GM23338 (cell line): ENCODE measurements around the gene MAN2B2. TPM values are rescaled to one million over a fixed set of nuclear protein-coding genes. Genes with fewer than 3 reads are reported as not detected.
A peak's percentile ranks its signal among the peaks of the same experiment; 100 is the strongest.

ENCODE experiments used
- ATAC-seq: fragments of 200-7000 bp; cut with Tn5 transposase; 3 replicates; pipeline ENCODE4 v1.9.1; 2020
- DNase-seq: peaks from one replicate; pipeline ENCODE4 v3.0.0-alpha.2; 2015; ENCODE audit warnings: low spot score
- H2AFZ ChIP-seq: fragments of 200-600 bp; sonication (generic); 2 replicates; pipeline ENCODE4 v1.8.0; 2016; ENCODE audit warnings: antibody characterized with exemption, mild to moderate bottlenecking, moderate library complexity
- H3F3A ChIP-seq: fragments of 200-600 bp; sonication (generic); replicated peaks from 2 replicates; pipeline ENCODE4 v1.8.0; 2017; ENCODE audit warnings: antibody characterized with exemption, mixed run types, low read depth
- H3K27ac ChIP-seq: fragments of 200-600 bp; sonication (generic); 2 replicates; pipeline ENCODE4 v1.6.1; 2016; ENCODE audit warnings: low read depth
- H3K27me3 ChIP-seq: fragments of 200-600 bp; sonication (generic); 2 replicates; pipeline ENCODE4 v1.8.0; 2016; ENCODE audit warnings: mild to moderate bottlenecking, mixed run types, moderate library complexity; ENCODE audit not compliant: insufficient read depth
- H3K36me3 ChIP-seq: fragments of 200-600 bp; sonication (generic); 2 replicates; pipeline ENCODE4 v1.8.0; 2016; ENCODE audit warnings: mild to moderate bottlenecking; ENCODE audit not compliant: insufficient read depth
- H3K4me1 ChIP-seq: fragments of 200-600 bp; sonication (generic); 2 replicates; pipeline ENCODE4 v1.8.0; 2016; ENCODE audit warnings: mild to moderate bottlenecking, moderate library complexity; ENCODE audit not compliant: insufficient read depth
- H3K4me2 ChIP-seq: fragments of 200-600 bp; sonication (generic); 2 replicates; pipeline ENCODE4 v1.7.1; 2017; ENCODE audit warnings: mixed run types
- H3K4me3 ChIP-seq: fragments of 200-600 bp; sonication (generic); 2 replicates; pipeline ENCODE4 v1.6.1; 2016; ENCODE audit warnings: mixed run types
- H3K79me2 ChIP-seq: fragments of 200-600 bp; sonication (generic); replicated peaks from 2 replicates; pipeline ENCODE4 v1.8.0; 2017; ENCODE audit warnings: mild to moderate bottlenecking; ENCODE audit not compliant: insufficient read depth
- H3K9me2 ChIP-seq: fragments of 200-600 bp; sonication (generic); 2 replicates; pipeline ENCODE4 v1.8.0; 2017; ENCODE audit not compliant: insufficient read depth
- H4K20me1 ChIP-seq: fragments of 200-600 bp; sonication (generic); replicated peaks from 2 replicates; pipeline ENCODE4 v1.8.0; 2017; ENCODE audit warnings: mild to moderate bottlenecking; ENCODE audit not compliant: insufficient read depth
- H3K27ac Mint-ChIP-seq: 2 replicates; pipeline ENCODE4 v1.8.0; 2020; ENCODE audit warnings: inconsistent platforms, mild to moderate bottlenecking, moderate library complexity, mixed read lengths
- H3K27me3 Mint-ChIP-seq: 3 replicates; pipeline ENCODE4 v1.8.0; 2022; ENCODE audit warnings: low read depth, mild to moderate bottlenecking, moderate library complexity, mixed read lengths, inconsistent platforms; ENCODE audit not compliant: insufficient read depth, poor library complexity
- H3K36me3 Mint-ChIP-seq: 3 replicates; pipeline ENCODE4 v1.8.0; 2021; ENCODE audit warnings: low read depth, mild to moderate bottlenecking, inconsistent platforms, moderate library complexity, mixed read lengths
- H3K4me1 Mint-ChIP-seq: 3 replicates; pipeline ENCODE4 v1.8.0; 2020; ENCODE audit warnings: mild to moderate bottlenecking, inconsistent platforms, mixed read lengths
- H3K4me3 Mint-ChIP-seq: 3 replicates; pipeline ENCODE4 v1.8.0; 2021; ENCODE audit warnings: moderate library complexity, mild to moderate bottlenecking, inconsistent platforms, mixed read lengths
- H3K9me3 Mint-ChIP-seq: 3 replicates; pipeline ENCODE4 v1.8.0; 2020; ENCODE audit warnings: moderate library complexity, mild to moderate bottlenecking, inconsistent platforms, mixed read lengths
- CREB1 ChIP-seq: fragments of 250-450 bp; sonication (Bioruptor Pico); IDR thresholded peaks from 2 replicates; pipeline ENCODE4 v1.5.0; 2020; ENCODE audit warnings: low read depth, mild to moderate bottlenecking, moderate library complexity
- EZH2 ChIP-seq: fragments of 200-600 bp; sonication (generic); IDR thresholded peaks from one replicate; pipeline ENCODE4 v1.8.0; 2017; ENCODE audit warnings: antibody characterized with exemption, mild to moderate bottlenecking, low read depth; ENCODE audit not compliant: unreplicated experiment
- ZNF114 ChIP-seq: fragments of 250-450 bp; sonication (Bioruptor Pico); IDR thresholded peaks from 2 replicates; pipeline ENCODE4 v1.5.0; 2020; ENCODE audit warnings: mild to moderate bottlenecking, moderate library complexity
- polyA plus RNA-seq: library from polyadenylated mRNA; unstranded; fragments of >200 nt; fragmentation: Nextera tagmentation; extraction: Ambion mirVana; gene quantifications from 2 replicates; pipeline ENCODE4 v1.2.1, GENCODE V29; 2016
- total RNA-seq: library from RNA; depleted of rRNA; stranded (reverse); fragments of >200 nt; shearing (Covaris generic); gene quantifications from 2 replicates; pipeline ENCODE4 v1.2.3, GENCODE V29; 2014
- TF ChIP-seq, protein P1 (sequence below): fragments of 250-450 bp; sonication (Bioruptor Pico); IDR thresholded peaks from 2 replicates; pipeline ENCODE4 v1.5.0; 2020; ENCODE audit warnings: mild to moderate bottlenecking, moderate library complexity
- TF ChIP-seq, protein P2 (sequence below): IDR thresholded peaks from 2 replicates; pipeline ENCODE4 v1.6.1; 2016; ENCODE audit warnings: antibody characterized with exemption

The MAN2B2 gene
- total and polyA plus RNA-seq, 2 experiments from 2014 or later, result 1.6 to 6.9 TPM

DNA sequence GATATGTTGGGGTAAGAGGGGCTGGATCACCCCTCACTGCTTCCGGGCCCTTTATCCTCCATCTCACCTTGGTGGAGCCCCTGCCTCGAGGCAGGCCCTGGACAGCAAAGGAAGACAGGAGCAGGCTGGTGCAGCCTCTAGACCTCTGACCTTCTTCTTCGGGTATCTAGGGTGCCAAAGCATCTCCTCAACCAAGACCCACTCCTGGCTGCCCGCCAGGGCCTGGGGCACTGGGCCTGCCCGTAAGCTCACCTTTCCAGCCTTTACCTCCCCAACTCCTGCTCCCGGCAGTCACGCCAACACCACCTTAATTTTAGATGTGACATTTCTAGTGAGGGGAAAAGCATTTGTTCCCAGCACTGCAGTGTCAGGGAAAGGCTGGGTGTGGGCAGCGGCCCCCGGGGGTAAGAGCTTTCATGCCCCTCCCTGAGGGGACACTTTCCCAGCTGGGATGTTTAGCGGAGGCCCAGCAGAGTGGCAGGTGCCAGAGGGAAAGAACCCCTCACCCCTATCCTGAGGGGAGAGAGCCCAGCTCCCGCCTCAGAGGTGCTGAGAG, 6.7 kb downstream of the MAN2B2 start (continued):
- TF ChIP-seq, protein P1, sequence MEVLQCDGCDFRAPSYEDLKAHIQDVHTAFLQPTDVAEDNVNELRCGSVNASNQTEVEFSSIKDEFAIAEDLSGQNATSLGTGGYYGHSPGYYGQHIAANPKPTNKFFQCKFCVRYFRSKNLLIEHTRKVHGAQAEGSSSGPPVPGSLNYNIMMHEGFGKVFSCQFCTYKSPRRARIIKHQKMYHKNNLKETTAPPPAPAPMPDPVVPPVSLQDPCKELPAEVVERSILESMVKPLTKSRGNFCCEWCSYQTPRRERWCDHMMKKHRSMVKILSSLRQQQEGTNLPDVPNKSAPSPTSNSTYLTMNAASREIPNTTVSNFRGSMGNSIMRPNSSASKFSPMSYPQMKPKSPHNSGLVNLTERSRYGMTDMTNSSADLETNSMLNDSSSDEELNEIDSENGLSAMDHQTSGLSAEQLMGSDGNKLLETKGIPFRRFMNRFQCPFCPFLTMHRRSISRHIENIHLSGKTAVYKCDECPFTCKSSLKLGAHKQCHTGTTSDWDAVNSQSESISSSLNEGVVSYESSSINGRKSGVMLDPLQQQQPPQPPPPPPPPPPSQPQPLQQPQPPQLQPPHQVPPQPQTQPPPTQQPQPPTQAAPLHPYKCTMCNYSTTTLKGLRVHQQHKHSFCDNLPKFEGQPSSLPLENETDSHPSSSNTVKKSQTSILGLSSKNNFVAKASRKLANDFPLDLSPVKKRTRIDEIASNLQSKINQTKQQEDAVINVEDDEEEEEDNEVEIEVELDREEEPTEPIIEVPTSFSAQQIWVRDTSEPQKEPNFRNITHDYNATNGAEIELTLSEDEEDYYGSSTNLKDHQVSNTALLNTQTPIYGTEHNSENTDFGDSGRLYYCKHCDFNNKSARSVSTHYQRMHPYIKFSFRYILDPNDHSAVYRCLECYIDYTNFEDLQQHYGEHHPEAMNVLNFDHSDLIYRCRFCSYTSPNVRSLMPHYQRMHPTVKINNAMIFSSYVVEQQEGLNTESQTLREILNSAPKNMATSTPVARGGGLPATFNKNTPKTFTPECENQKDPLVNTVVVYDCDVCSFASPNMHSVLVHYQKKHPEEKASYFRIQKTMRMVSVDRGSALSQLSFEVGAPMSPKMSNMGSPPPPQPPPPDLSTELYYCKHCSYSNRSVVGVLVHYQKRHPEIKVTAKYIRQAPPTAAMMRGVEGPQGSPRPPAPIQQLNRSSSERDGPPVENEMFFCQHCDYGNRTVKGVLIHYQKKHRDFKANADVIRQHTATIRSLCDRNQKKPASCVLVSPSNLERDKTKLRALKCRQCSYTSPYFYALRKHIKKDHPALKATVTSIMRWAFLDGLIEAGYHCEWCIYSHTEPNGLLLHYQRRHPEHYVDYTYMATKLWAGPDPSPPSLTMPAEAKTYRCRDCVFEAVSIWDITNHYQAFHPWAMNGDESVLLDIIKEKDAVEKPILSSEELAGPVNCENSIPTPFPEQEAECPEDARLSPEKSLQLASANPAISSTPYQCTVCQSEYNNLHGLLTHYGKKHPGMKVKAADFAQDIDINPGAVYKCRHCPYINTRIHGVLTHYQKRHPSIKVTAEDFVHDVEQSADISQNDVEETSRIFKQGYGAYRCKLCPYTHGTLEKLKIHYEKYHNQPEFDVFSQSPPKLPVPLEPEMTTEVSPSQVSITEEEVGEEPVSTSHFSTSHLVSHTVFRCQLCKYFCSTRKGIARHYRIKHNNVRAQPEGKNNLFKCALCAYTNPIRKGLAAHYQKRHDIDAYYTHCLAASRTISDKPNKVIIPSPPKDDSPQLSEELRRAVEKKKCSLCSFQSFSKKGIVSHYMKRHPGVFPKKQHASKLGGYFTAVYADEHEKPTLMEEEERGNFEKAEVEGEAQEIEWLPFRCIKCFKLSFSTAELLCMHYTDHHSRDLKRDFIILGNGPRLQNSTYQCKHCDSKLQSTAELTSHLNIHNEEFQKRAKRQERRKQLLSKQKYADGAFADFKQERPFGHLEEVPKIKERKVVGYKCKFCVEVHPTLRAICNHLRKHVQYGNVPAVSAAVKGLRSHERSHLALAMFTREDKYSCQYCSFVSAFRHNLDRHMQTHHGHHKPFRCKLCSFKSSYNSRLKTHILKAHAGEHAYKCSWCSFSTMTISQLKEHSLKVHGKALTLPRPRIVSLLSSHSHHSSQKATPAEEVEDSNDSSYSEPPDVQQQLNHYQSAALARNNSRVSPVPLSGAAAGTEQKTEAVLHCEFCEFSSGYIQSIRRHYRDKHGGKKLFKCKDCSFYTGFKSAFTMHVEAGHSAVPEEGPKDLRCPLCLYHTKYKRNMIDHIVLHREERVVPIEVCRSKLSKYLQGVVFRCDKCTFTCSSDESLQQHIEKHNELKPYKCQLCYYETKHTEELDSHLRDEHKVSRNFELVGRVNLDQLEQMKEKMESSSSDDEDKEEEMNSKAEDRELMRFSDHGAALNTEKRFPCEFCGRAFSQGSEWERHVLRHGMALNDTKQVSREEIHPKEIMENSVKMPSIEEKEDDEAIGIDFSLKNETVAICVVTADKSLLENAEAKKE (CRISPR knock-in tag), result no peak
- TF ChIP-seq, protein P2, sequence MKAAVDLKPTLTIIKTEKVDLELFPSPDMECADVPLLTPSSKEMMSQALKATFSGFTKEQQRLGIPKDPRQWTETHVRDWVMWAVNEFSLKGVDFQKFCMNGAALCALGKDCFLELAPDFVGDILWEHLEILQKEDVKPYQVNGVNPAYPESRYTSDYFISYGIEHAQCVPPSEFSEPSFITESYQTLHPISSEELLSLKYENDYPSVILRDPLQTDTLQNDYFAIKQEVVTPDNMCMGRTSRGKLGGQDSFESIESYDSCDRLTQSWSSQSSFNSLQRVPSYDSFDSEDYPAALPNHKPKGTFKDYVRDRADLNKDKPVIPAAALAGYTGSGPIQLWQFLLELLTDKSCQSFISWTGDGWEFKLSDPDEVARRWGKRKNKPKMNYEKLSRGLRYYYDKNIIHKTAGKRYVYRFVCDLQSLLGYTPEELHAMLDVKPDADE, result no peak
- no peak for TF ChIP-seq CREB1
- TF ChIP-seq ZNF114 (CRISPR knock-in tag), result no peak

DNA sequence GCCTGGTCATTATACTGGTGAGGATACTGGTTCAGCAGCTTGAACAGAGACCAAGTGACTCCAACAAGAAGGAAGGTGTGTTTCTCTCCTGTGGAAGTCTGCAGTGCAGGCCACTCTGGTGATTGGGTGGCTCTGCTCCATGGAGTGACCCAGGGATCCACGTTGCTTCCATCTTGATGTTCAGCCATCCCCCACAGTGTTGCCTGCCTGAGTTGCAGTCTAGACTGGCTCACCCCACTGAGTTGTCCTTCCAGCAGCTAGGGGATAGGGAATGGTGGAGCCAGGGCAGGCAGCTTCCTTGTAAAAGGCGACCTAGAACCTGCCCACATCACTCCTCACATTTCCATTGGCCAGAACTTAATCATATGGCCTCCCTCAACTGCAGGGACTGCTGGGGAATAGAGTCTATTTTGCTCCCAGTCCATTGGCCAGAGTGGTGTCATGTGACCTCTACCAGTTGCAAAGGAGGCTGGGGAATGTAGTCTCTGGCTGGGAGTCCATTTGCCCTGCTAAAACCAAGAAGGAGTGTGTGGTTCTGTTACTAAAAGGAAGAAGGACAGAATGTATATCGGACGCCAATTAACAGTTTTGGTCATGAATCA, 8.0 kb downstream of the MAN2B2 start:
- Mint-ChIP-seq H3K27ac (no peak overlapping the region), H3K4me1 (no peaks in the 10 kb centered on the region), H3K4me3 (no peak overlapping the region), H3K27me3 (peaks cover 11% of the 10 kb centered on the region), H3K9me3 (peaks cover 17% of the 10 kb centered on the region), H3K36me3 (peaks cover 32% of the 10 kb centered on the region)
- no peak overlapping the region for H3K4me2 ChIP-seq
- TF ChIP-seq EZH2, result no peak
- TF ChIP-seq, protein P2, result no peak
- H3F3A ChIP-seq, result no peaks in the 10 kb centered on the region
- DNase-seq, result peak; percentile 48
- H3K4me3 ChIP-seq, result no peak overlapping the region
- no peaks in the 10 kb centered on the region for H3K79me2 ChIP-seq
- no peaks in the 10 kb centered on the region for H3K27me3 ChIP-seq
- no peak overlapping the region for H2AFZ ChIP-seq
- no peaks in the 10 kb centered on the region for H3K9me2 ChIP-seq
- peak; percentile 80 for ATAC-seq
- no peaks in the 10 kb centered on the region for H3K4me1 ChIP-seq
- H3K27ac ChIP-seq, result no peak overlapping the region
- H3K36me3 ChIP-seq, result no peaks in the 10 kb centered on the region
- H4K20me1 ChIP-seq, result no peaks in the 10 kb centered on the region
